ENCODE measurements around the gene SPARCL1.
"Not testable (repeated sequence)": the region's sequence is repeated elsewhere in the genome, so short reads cannot be mapped to it uniquely, and the experiment has no call there.

SPARCL1 gene

GRCh38 chr4:87529187-87529586, at the start of gene SPARCL1:
SPARCL1 (minus strand) TSS chr4:87529376; CDS start chr4:87499574, 29,802 bp downstream.
- H3K9me3 ChIP-seq (ENCODE audit: control insufficient read depth, insufficient read depth, low read length) = no peaks in the 10 kb centered on the region
- peaks cover 10% of the 10 kb centered on the region for H3K4me1 ChIP-seq (ENCODE audit: control insufficient read depth, insufficient read depth, low read length)
- no peak within 1 kb of the TSS for H3K4me3 ChIP-seq (ENCODE audit: low read depth, low read length)
- H3K27me3 ChIP-seq (ENCODE audit: control insufficient read depth, insufficient read depth, low read length) = no peaks in the 10 kb centered on the region
- no peaks in the 10 kb centered on the region for H3K36me3 ChIP-seq (ENCODE audit: control insufficient read depth, insufficient read depth, low read length)
- H3K9ac ChIP-seq (ENCODE audit: low read depth, low read length) = peak within 1 kb of the TSS; percentile 8

DNA sequence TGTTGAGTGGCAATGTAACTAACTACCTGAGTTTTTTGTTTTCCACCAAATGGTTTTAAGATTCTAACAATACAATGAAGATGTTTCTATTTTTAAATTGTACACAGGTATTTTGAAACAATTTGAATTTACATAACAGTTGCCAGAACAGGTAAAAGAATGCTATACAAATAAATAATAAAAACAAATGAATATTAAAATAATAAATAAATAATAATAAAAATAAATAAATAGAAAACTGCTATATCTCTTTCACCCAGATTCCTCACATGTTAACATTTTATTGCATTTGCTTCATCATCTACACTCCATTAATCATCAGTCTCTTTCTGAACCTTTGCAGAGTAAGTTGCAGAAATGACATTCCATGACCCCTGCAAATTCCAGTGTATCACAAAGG, 46.8 kb upstream of the SPARCL1 start:
- H3K4me1 ChIP-seq (ENCODE audit: control insufficient read depth, insufficient read depth, low read length) = peaks cover 6% of the 10 kb centered on the region
- H3K9me3 ChIP-seq (ENCODE audit: control insufficient read depth, insufficient read depth, low read length) = no peaks in the 10 kb centered on the region
- no peak overlapping the region for H3K9ac ChIP-seq (ENCODE audit: low read depth, low read length)
- no peaks in the 10 kb centered on the region for H3K36me3 ChIP-seq (ENCODE audit: control insufficient read depth, insufficient read depth, low read length)
- H3K4me3 ChIP-seq (ENCODE audit: low read depth, low read length) = no peak overlapping the region
- H3K27me3 ChIP-seq (ENCODE audit: control insufficient read depth, insufficient read depth, low read length) = no peaks in the 10 kb centered on the region

GRCh38 chr4:87575408-87575807, 46.2 kb upstream of the SPARCL1 start:
- Histone ChIP-seq H3K4me3 (ENCODE audit: low read depth, low read length) (no peak overlapping the region), H3K27me3 (ENCODE audit: control insufficient read depth, insufficient read depth, low read length) (no peaks in the 10 kb centered on the region), H3K4me1 (ENCODE audit: control insufficient read depth, insufficient read depth, low read length) (peaks cover 6% of the 10 kb centered on the region), H3K36me3 (ENCODE audit: control insufficient read depth, insufficient read depth, low read length) (no peaks in the 10 kb centered on the region), H3K9ac (ENCODE audit: low read depth, low read length) (no peak overlapping the region), H3K9me3 (ENCODE audit: control insufficient read depth, insufficient read depth, low read length) (no peaks in the 10 kb centered on the region)

GRCh38 chr4:87574996-87575395, 45.8 kb upstream of the SPARCL1 start:
- Histone ChIP-seq H3K4me3 (ENCODE audit: low read depth, low read length) (no peak overlapping the region), H3K27me3 (ENCODE audit: control insufficient read depth, insufficient read depth, low read length) (no peaks in the 10 kb centered on the region), H3K36me3 (ENCODE audit: control insufficient read depth, insufficient read depth, low read length) (no peaks in the 10 kb centered on the region), H3K4me1 (ENCODE audit: control insufficient read depth, insufficient read depth, low read length) (peaks cover 6% of the 10 kb centered on the region), H3K9me3 (ENCODE audit: control insufficient read depth, insufficient read depth, low read length) (no peaks in the 10 kb centered on the region), H3K9ac (ENCODE audit: low read depth, low read length) (no peak overlapping the region)

DNA sequence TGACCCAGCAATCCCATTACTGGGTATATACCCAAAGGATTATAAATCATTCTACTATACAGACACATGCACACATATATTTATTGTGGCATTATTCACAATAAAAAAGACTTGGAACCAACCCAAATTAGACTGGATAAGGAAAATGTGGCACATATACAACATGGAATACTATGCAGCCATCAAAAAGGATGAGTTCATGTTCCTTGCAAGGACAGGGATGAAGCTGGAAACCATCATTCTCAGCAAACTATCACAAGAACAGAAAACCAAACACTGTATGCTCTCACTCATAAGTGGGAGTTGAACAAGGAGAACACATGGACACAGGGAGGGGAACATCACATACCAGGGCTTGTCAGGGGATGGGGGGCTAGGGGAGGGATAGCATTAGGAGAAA, 45.2 kb upstream of the SPARCL1 start:
- not testable (repeated sequence) for H3K9ac ChIP-seq (ENCODE audit: low read depth, low read length); H3K36me3 ChIP-seq (ENCODE audit: control insufficient read depth, insufficient read depth, low read length); H3K27me3 ChIP-seq (ENCODE audit: control insufficient read depth, insufficient read depth, low read length); H3K9me3 ChIP-seq (ENCODE audit: control insufficient read depth, insufficient read depth, low read length); H3K4me1 ChIP-seq (ENCODE audit: control insufficient read depth, insufficient read depth, low read length); H3K4me3 ChIP-seq (ENCODE audit: low read depth, low read length)

DNA sequence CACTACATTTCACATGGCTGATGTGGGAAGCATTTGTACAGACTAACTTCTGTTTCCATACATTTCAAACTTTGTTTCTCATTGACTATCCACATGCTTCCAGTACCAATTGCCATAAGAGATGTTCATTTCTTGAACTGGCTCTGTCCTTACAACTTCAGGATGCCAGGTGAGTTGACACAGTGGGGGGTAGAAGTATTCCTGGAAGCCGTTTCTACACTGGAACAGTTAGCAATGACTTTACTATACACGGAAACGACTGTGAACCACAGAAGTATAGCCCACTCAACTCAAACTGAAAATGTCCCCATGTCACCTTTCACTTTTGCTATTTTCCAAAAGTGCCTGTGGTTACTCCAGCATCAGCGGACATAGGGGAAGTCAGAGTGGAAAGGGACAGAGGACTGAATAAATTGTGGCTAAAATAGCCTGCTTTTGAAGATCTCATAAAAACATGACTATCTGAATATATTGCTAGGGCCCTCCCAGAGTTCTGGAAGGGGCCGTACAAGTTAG, 41.2 kb upstream of the SPARCL1 start:
- H3K9me3 ChIP-seq (ENCODE audit: control insufficient read depth, insufficient read depth, low read length) = no peaks in the 10 kb centered on the region
- no peaks in the 10 kb centered on the region for H3K27me3 ChIP-seq (ENCODE audit: control insufficient read depth, insufficient read depth, low read length)
- no peak overlapping the region for H3K4me3 ChIP-seq (ENCODE audit: low read depth, low read length)
- no peaks in the 10 kb centered on the region for H3K36me3 ChIP-seq (ENCODE audit: control insufficient read depth, insufficient read depth, low read length)
- peaks cover 6% of the 10 kb centered on the region for H3K4me1 ChIP-seq (ENCODE audit: control insufficient read depth, insufficient read depth, low read length)
- no peak overlapping the region for H3K9ac ChIP-seq (ENCODE audit: low read depth, low read length)

GRCh38 chr4:87567191-87567590, 38.0 kb upstream of the SPARCL1 start:
- Histone ChIP-seq H3K4me3 (ENCODE audit: low read depth, low read length) (no peak overlapping the region), H3K9ac (ENCODE audit: low read depth, low read length) (no peak overlapping the region), H3K9me3 (ENCODE audit: control insufficient read depth, insufficient read depth, low read length) (no peaks in the 10 kb centered on the region), H3K36me3 (ENCODE audit: control insufficient read depth, insufficient read depth, low read length) (no peaks in the 10 kb centered on the region), H3K4me1 (ENCODE audit: control insufficient read depth, insufficient read depth, low read length) (no peaks in the 10 kb centered on the region), H3K27me3 (ENCODE audit: control insufficient read depth, insufficient read depth, low read length) (no peaks in the 10 kb centered on the region)

GRCh38 chr4:87566276-87566675, 37.1 kb upstream of the SPARCL1 start:
- no peaks in the 10 kb centered on the region for H3K36me3 ChIP-seq (ENCODE audit: control insufficient read depth, insufficient read depth, low read length)
- H3K4me1 ChIP-seq (ENCODE audit: control insufficient read depth, insufficient read depth, low read length) = no peaks in the 10 kb centered on the region
- no peaks in the 10 kb centered on the region for H3K9me3 ChIP-seq (ENCODE audit: control insufficient read depth, insufficient read depth, low read length)
- H3K9ac ChIP-seq (ENCODE audit: low read depth, low read length) = no peak overlapping the region
- no peaks in the 10 kb centered on the region for H3K27me3 ChIP-seq (ENCODE audit: control insufficient read depth, insufficient read depth, low read length)
- no peak overlapping the region for H3K4me3 ChIP-seq (ENCODE audit: low read depth, low read length)

DNA sequence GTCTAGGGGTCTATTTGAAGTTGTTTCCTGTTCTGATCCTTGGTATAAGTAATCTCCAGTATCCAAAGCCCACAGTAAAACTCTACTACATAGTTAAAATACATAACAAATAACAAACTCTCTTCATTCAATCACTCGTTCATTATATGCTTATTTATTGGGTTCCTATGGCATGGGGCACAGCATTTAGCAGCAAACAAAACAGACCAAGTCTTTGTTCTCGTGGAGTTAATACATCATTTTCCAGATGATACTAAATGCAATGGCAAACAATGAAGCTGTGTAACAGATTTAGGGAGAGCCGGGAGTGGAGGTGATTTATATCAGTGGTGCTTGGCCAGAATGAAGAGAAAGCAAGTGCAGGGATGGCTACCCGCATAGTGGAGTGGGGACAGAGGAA, 36.6 kb upstream of the SPARCL1 start:
- Histone ChIP-seq H3K4me1 (ENCODE audit: control insufficient read depth, insufficient read depth, low read length) (no peaks in the 10 kb centered on the region), H3K4me3 (ENCODE audit: low read depth, low read length) (no peak overlapping the region), H3K9me3 (ENCODE audit: control insufficient read depth, insufficient read depth, low read length) (no peaks in the 10 kb centered on the region), H3K9ac (ENCODE audit: low read depth, low read length) (no peak overlapping the region), H3K27me3 (ENCODE audit: control insufficient read depth, insufficient read depth, low read length) (no peaks in the 10 kb centered on the region), H3K36me3 (ENCODE audit: control insufficient read depth, insufficient read depth, low read length) (no peaks in the 10 kb centered on the region)

DNA sequence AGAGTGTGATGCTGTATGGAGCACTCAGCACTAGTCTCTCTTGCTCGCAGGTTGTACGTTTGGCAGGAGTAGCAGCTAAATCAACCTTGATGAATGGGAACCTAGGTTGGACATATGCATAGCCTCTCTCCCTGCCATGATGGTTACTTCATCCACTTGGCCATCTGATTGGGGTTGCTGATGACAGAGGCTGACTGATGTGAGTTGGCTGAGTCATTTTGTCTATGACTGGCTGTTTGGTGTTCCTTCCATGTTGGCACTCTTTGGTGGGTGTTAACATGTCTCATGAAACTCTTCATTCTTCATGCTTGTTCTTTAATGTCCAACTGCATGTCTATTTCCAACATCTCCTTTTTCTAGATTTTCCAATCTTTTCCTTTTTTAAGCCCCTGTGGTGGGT, 31.6 kb upstream of the SPARCL1 start:
- no peaks in the 10 kb centered on the region for H3K36me3 ChIP-seq (ENCODE audit: control insufficient read depth, insufficient read depth, low read length)
- no peaks in the 10 kb centered on the region for H3K9me3 ChIP-seq (ENCODE audit: control insufficient read depth, insufficient read depth, low read length)
- H3K4me3 ChIP-seq (ENCODE audit: low read depth, low read length) = no peak overlapping the region
- no peaks in the 10 kb centered on the region for H3K27me3 ChIP-seq (ENCODE audit: control insufficient read depth, insufficient read depth, low read length)
- H3K9ac ChIP-seq (ENCODE audit: low read depth, low read length) = no peak overlapping the region
- no peaks in the 10 kb centered on the region for H3K4me1 ChIP-seq (ENCODE audit: control insufficient read depth, insufficient read depth, low read length)

- no peak overlapping the region for H3K9ac ChIP-seq (ENCODE audit: low read depth, low read length)
- H3K4me1 ChIP-seq (ENCODE audit: control insufficient read depth, insufficient read depth, low read length) = no peaks in the 10 kb centered on the region
- no peaks in the 10 kb centered on the region for H3K36me3 ChIP-seq (ENCODE audit: control insufficient read depth, insufficient read depth, low read length)
- H3K4me3 ChIP-seq (ENCODE audit: low read depth, low read length) = no peak overlapping the region
- no peaks in the 10 kb centered on the region for H3K9me3 ChIP-seq (ENCODE audit: control insufficient read depth, insufficient read depth, low read length)
- no peaks in the 10 kb centered on the region for H3K27me3 ChIP-seq (ENCODE audit: control insufficient read depth, insufficient read depth, low read length)
Measured at GRCh38 chr4:87559090-87559837, 30.1 kb upstream of the SPARCL1 start.

DNA sequence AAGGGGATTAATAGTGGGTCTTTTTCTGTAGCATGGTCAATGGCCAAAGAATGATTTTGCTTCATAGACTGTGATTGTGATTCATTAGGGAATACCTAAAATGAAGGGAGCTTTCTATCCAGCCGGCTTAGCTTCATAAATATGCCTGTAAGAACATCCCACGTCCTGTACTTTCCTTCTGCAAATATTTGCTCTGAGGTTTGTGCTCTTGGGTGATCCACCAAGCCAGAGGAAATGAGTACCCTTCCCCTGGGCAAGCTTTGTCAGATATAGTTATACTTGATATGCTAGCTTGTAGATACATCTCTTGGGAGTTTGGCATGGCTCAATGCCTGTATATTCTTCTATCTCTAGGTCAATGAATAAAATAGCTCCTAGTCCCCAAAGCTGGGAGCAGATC, 28.2 kb upstream of the SPARCL1 start:
- H3K9me3 ChIP-seq (ENCODE audit: control insufficient read depth, insufficient read depth, low read length) = no peaks in the 10 kb centered on the region
- H3K4me1 ChIP-seq (ENCODE audit: control insufficient read depth, insufficient read depth, low read length) = no peaks in the 10 kb centered on the region
- H3K36me3 ChIP-seq (ENCODE audit: control insufficient read depth, insufficient read depth, low read length) = no peaks in the 10 kb centered on the region
- H3K27me3 ChIP-seq (ENCODE audit: control insufficient read depth, insufficient read depth, low read length) = no peaks in the 10 kb centered on the region
- H3K4me3 ChIP-seq (ENCODE audit: low read depth, low read length) = no peak overlapping the region
- no peak overlapping the region for H3K9ac ChIP-seq (ENCODE audit: low read depth, low read length)

Measured in iPS-15b (cell line).